ENCODE results near the gene C19orf73. TPM values are rescaled to one million over a fixed set of nuclear protein-coding genes. Genes with fewer than 3 reads are reported as not detected.
"Not testable (repeated sequence)": the region's sequence is repeated elsewhere in the genome, so short reads cannot be mapped to it uniquely, and the experiment has no call there.

C19orf73 gene
- total RNA-seq, 1 donor from 2014 or later, result 0.40 TPM

DNA sequence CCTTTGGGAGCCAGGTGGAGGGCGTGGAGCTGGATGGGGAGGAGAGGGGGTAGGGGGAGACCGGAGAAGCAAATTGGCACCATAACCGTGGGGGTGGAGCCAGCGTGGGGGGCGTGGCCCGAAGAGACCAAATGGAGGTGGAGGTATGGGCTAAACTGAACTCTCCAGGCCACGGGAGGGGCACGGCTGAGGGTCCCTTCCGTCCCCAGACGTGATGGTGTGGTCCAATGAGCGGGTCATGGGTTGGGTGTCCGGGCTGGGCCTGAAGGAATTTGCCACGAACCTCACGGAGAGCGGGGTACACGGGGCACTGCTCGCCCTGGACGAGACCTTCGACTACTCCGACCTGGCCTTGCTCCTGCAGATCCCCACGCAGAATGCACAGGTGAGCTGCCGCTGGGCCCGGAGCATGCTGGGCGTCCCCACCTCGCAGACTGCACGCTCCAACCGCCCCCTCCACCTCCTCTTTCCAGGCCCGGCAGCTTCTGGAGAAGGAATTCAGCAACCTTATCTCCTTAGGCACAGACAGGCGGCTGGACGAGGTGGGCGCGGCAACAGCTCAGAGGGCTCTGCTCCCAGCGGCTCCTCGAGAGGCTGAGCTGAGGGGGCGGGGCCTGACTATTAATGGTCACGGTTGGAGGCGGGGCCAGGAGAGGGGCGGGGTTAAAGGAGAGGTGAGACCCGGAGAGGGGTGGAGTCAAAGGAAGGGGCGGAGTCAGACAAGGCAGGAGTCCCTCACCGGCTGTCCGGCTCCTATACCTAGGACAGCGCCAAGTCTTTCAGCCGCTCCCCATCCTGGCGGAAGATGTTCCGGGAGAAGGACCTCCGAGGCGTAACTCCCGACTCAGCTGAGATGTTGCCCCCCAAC, 30.1 kb upstream of the C19orf73 start:
- DNase-seq (ENCODE audit: low read depth in 2 of 2), result peak; percentile 78 to 85

DNA sequence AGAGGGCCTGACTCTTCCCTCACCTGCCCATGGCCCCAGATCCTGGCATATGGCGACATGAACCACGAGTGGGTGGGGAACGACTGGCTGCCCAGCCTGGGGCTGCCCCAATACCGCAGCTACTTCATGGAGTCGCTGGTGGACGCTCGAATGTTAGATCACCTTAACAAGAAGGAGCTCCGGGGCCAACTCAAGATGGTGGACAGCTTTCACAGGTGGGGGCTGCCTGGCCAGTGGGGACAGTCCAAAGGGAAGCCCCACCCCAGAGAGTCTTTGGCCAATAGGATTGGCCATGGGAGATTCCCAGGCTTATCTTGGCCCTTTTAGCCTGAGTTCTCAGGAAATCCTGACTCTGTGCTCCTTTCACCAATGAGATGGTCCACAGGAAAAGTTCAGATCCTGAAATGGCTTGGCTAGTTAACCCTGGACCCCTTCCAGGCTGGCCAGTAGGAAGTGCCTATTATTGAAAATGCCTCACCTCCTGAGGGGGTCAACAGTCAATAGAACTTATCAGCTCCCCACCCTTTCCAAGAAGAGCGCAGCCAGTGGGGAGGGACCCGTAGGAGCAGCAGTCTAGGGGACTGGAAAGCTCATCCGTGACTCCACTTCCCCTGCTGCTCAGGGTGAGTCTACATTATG, 29.2 kb upstream of the C19orf73 start:
- DNase-seq (ENCODE audit: low read depth in 2 of 2), result peak; percentile 13 to 60

DNA sequence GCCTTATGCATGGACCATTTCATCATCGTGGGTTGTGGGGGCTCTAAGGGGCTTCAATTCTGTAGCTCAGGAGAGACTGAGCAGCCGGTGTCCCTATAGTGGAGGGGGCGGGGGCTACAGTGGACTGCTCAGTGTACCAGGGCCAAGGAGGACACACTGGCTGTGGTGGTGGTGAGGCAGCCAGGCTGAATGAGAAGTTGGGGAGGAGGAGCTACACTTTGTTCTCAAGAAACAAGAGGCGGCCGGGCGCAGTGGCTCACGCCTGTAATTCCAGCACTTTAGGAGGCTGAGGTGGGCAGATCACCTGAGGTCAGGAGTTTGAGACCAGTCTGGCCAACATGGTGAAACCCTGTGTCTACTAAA, 27.4 kb upstream of the C19orf73 start:
- not testable (repeated sequence) for DNase-seq (ENCODE audit: low read depth in 2 of 2)

DNA sequence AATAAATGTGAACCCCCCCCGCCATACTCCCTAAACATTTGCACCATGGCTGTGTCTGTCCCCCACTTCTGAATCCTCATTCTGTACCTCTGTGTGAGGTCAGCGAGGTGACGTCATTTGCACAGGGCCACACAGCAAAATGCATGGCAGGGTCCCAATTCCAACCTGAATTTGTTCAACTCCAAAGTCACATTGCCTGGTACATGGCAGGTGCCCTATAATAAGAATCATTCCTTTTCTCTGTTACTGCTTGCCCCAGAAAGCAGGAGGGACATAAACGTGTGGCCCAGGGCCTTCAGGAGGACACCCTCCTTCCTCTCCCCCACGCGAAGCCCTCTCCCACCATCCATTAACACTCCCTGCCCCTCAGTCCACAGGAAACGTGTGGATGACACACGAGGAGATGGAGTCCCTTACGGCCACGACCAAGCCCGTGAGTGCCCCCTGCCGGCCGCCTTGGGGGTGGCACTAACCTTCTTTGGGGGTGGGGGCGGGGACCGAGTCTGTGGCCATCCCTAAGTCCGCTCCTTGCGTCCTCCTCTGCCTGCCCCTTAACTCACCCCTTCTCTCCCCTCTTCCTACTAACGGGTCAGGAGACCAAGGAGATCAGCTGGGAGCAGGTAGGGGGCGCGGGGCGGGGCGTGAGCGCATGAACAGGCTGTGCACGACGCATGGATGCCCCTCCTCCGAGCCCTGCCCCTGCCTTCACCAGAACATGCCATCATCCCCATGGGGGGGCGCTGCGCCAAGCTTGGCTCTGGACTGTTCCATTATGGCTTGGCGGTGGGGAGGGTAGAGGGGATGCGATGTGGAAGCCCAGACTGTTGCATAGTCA, 26.8 kb upstream of the C19orf73 start:
- peak; percentile 69 to 83 for DNase-seq (ENCODE audit: low read depth in 2 of 2)

DNA sequence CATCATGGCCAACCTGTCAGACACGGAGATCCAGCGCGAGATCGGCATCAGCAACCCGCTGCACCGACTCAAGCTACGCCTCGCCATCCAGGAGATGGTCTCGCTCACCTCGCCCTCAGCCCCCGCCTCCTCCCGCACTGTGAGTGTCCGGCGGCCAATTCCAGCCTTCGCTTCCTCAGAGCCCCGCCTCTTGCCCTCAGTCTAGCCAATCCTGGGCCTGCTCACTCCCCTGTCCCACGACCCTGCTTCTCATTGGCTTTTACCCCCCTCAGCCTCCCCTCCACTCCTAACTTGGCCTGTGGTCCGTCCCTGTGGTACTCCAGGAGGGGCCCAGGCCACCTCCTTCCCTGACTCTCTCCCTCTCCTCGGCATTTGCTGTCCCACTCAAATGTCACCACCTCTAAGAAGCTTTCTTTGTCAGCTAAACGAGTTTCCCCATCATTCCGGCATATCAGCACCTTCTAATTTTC, 24.0 kb upstream of the C19orf73 start:
- peak; percentile 87 to 90 for DNase-seq (ENCODE audit: low read depth in 2 of 2)

DNA sequence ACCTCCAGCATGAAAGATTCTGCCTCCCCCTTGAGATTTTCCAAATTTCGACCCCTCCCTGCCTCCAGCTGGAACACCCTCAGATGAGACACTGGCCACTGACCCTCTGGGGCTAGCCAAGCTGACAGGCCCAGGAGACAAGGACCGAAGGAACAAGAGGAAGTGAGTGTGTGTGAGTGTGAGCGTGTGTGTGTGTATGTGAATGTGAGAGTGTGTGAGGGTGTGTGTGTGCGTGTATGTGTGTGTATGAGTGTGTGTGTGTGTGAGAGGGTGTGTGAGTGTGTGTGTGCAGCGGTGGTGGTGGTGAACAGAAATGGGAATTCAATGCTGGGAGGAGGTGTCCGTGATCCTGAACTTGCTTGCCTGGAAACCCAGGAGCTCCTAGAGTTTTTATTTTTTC, 22.4 kb upstream of the C19orf73 start:
- DNase-seq (ENCODE audit: low read depth in 2 of 2), result no peak

DNA sequence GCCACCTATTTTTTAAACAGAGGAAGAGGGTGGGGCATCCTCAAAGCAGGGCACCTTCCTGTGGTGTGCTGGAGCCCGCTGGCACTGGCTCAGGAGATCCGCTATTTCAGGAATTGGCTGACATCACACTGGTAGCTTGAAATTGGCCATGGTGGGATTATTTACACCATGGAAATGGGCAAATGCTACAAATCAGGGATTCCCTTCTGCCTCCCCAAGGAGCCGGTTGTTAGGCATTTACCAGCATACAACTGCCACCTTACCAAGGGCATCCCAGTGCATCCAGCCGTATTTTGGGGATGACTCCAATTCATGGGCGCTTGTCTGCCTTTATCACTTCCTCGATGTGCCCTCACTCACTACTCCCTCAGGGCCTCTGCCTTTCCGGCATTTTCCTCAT, 22.0 kb upstream of the C19orf73 start:
- no peak for DNase-seq (ENCODE audit: low read depth in 2 of 2)

DNA sequence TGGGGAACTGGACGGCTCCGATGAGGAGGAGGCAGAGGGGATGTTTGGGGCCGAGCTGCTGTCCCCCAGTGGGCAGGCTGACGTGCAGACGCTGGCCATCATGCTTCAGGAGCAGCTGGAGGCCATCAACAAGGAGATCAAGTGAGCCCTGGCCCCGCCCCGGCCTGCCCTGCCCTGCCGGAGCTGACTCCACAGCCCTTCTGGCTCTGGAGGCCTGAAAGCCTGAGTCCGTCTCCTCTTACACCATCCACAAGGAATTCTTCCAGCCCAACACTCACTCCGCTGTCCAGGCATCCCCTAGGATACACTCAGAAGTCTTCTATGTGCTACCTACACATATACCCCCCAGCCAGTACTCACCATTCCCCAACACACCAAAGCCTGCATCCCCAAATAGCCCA, 17.8 kb upstream of the C19orf73 start:
- no peak for DNase-seq (ENCODE audit: low read depth in 2 of 2)

DNA sequence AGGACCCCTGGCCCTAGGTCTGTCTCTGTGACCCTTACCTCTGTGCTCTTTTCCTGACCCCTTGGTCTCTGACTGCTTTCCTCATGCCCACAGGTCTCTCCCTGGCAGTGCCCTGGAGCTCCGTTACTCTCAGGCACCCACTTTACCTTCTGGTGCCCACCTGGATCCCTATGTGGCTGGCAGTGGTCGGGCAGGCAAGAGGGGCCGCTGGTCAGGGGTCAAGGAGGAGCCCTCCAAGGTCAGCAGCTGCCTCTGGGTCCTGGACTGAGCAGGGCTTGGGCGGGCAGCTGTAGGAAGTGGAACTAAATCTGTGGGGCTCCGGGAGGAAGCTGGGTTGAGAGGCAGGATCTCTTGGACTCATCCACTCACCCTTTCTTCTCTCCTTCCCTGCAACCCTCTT, 16.7 kb upstream of the C19orf73 start:
- DNase-seq (ENCODE audit: low read depth in 2 of 2), result no peak

DNA sequence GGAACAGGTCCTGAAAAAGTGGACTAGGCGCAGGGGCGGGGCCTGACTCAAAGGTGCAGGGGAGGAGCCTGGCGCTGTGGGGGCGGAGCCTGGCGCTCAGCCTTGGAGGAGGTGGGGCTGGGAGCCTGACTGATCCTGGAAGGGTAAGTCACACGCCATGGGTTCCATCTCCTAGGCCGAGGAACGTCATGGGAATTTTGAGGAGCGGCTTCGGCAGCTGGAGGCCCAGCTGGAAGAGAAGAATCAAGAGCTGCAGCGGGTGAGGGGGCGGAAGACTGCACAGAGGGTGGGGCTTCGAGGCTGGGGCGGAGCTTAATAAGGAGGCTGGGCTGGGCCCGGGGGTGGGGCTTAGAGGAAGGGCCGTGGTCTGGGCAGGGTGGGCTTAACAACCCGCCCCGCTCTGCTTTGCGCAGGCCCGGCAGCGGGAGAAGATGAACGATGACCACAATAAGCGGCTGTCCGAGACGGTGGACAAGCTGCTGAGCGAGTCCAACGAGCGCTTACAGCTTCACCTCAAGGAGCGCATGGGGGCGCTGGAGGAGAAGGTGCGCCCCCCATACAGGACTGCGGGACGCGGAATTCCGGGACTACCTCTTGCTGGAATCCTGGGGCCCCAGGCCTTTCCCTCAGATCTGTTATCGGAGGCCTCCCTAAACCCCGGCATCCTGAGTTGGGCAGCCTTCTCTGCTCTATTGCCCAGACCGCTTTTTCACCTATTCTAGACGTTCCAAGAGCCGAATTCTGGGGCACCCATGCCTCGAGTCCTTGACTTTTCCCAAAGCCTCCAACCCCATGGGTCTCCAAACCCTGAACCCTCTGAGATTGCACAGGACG, 14.9 kb upstream of the C19orf73 start:
- peak in 1 of 2 donors; percentile 28 for DNase-seq (ENCODE audit: low read depth in 2 of 2)

DNA sequence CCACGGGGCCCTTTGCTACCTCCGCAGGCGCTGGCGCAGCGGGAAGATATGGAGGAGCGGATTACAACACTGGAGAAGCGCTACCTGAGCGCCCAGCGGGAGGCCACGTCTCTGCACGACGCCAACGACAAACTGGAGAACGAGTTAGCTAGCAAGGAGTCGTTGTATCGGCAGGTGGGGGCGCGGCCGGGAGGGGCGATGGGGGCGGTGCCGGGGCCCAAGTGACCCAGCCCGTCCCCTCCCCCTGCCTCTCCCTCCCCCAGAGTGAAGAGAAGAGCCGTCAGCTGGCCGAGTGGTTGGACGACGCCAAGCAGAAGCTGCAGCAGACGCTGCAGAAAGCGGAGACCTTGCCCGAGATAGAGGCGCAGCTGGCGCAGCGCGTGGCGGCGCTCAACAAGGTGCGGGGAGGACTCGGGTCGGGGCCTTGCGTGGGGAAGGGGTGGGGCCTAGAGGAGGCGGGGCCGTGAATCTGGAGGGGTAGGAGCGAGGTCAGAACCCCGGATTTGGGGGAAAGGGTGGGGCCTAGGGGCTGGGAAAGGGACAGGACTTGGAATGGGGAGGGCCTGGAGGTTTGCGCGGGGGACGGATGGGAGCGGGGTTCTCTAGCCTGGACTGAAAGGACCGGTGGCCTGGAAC, 14.1 kb upstream of the C19orf73 start:
- DNase-seq (ENCODE audit: low read depth in 2 of 2), result no peak

DNA sequence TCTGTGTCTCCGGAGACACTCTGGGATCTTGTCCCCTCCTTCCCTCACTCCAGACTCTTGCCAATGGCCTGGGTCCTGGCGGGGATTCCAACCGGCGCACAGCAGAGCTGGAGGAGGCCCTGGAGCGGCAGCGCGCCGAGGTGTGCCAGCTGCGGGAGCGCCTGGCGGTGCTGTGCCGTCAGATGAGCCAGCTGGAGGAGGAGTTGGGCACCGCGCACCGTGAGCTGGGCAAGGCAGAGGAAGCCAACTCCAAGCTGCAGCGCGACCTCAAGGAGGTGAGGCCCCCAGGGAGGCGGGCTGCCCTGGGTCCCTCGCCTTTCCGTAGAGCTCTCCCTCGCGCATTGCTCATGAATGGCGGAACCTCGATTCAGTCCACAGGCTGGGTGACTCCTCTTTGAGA, 11.4 kb upstream of the C19orf73 start:
- DNase-seq (ENCODE audit: low read depth in 2 of 2), result no peak

DNA sequence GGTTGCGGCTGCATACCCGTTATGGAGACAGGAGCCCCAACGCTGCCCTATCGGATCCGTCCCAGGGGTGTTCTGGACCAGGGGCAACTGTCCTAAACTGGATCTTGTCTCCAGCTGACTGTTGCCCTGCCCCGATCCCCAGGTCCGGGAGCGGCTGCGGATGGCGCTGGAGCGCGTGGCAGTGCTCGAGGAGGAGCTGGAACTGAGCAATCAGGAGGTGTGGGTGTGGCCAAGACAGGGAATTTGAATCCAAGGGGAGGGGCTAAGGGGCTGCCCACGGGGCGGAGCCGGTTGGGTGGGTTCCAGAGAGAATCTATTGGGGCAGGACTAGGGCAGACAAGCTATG, 10.3 kb upstream of the C19orf73 start:
- no peak for DNase-seq (ENCODE audit: low read depth in 2 of 2)

DNA sequence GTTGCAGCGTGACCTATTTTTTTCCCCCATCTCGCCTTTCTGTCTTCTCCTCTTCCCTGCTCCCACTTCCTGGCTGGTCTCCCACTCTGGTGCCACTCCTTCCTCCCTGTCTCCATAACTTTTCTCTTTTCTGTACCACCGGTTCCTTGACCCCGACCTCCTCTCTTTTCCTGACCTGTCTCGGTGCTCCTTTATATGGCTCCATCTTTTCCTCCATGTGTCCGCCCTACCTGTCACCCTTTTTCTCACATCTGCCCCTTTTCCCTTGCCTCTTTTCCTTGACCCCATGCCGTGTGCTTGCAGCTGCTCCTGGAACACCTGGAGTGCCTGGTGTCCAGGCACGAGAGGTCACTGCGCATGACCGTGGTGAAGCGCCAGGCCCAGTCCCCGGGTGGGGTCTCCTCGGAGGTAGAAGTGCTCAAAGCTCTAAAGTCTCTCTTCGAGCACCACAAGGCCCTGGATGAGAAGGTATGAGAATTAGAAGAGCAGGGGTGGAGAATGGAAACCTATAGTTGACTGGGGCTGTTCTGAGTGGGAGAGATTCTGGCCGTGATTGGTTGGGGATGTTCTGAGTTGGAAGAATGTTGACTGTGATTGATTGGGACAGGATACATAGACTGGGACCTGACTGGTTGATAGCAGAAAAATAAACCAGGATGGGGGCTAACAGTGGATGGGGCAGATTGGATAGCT, 9.7 kb upstream of the C19orf73 start:
- DNase-seq (ENCODE audit: low read depth in 2 of 2), result no peak

DNA sequence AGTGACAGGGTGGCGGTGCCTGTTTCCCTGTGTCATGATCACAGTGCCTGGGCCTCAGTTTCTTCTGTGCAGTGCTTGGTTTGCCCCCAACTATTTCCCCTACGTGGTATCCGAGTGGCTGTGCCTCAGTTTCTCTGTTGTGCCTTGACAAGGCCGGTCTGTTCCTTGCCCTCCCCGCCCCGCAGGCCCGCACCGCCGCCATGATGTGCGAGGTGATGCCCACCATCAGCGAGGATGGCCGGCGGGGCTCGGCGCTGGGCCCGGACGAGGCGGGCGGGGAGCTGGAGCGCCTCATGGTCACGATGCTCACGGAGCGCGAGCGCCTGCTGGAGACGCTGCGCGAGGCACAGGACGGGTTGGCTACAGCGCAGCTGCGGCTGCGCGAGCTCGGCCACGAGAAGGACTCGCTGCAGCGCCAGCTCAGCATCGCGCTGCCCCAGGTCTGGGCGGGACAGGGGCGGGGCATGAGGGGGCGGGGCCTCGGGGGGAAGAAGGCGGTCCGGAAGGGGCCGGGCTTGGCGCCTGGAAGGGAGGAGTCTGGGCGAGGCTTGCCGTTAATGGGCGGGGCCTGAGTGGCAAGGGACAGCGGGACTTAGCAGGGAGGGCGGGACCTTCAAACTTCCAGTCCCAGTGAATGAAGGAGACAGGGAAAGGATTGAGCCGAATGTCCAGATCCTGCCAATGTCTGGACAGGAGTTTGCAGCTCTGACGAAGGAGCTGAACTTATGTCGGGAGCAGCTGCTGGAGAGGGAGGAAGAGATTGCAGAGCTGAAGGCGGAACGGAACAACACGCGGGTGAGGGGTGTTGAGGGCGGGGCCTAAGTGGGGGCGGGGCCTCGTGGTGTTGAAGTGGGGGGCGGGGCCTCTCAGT, 9.0 kb upstream of the C19orf73 start:
- peak; percentile 97 to 98 for DNase-seq (ENCODE audit: low read depth in 2 of 2)

DNA sequence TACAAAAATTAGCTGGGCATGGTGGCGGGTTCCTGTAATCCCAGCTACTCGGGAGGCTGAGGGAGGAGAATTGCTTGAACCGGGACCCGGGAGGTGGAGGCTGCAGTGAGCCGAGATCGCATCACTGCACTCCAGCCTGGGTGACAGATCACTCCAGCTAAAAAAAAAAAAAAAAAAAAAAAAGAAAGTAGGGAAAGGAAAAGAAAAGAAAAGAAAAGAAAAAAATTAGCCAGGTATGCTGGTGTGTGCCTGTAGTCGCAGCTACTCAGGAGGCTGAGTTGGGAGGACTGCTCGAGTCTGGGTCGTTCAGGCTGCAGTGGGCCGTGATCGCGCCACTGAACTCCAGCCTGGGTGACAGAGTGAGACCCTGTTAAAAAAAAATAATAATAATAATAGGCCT, 8.3 kb upstream of the C19orf73 start:
- DNase-seq (ENCODE audit: low read depth in 2 of 2), result not testable (repeated sequence)

DNA sequence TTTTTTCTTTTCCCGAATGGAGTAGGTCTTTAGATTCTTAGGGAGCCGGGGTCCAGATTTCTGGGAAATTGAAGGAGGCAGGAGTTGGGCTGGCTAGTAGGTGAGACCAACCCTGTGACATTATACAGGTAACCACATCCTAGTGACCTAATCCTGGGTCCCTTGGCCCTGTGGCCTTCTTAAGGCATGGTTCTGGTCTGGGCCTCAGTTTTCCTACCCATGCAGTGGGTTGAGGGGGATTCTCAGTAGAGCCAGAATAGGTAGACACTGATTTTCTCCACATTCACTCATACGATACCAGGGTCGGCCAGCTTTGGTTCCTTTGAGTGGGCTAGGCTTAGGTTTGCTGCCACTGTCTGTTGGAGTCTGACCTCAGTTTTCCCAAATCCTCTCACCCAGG, 7.6 kb upstream of the C19orf73 start:
- DNase-seq (ENCODE audit: low read depth in 2 of 2), result no peak

DNA sequence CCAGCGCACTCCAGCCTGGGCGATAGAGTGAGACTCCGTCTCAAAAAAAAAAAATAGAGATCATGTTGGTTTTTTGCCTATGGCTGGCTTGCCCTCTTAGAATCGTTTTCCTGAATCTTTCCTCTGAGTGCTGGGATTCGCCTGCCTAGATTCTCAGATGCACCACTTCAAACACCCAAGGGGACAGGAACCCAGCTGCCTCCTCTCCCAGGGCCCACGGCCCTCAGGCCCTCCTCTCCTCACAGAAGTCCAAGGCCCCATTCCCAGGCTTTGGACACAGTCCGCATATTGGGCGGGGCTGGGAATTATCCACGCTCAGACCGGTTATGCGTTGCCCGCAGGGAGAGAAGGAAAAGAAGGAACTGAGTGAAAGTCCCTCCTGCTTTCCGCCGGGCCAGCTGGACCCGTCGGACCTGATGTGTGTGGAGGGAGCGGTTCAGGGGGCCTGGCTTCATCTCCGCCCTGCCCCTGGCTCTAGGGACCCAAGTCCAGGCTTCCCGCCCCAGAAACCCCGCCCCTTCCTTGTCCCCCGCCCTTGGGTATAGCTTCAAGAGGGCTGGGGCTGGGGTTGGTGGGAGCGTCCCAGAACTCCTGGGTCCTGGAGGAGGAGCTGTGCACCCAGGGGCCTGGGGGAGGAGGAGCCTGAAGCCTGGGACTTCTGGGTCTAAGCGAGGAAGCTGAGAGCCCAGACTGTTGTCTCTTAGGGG, 6.2 kb upstream of the C19orf73 start:
- no peak for DNase-seq (ENCODE audit: low read depth in 2 of 2)

DNA sequence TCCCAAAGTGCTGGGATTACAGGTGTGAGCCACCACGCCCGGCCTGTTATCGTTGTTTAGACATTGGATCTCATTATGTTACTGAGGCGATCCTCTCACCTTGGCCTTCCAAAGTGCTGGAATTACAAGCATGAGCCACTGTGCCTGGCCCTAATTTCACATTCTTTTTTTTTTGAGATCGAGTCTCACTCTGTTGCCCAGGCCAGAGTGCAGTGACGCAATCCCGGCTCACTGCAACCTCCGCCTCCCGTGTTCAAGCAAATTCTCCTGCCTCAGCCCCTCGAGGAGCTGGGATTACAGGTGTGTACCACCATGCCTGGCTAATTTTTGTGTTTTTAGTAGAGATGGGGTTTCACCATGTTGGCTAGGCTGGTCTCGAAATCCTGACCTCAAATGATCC, 4.3 kb upstream of the C19orf73 start:
- not testable (repeated sequence) for DNase-seq (ENCODE audit: low read depth in 2 of 2)
